HG03457 (cell line): ENCODE data around the gene GRID1.
"Not testable (repeated sequence)": the region's sequence is repeated elsewhere in the genome, so short reads cannot be mapped to it uniquely, and the experiment has no call there.

Experiments used
- ATAC-seq: cut with Tn5 transposase; IDR thresholded peaks from one replicate; pipeline ENCODE4 v1.9.1; 2021; ENCODE audit warnings: moderate number of reproducible peaks; ENCODE audit not compliant: unreplicated experiment

The GRID1 gene

GRCh38 chr10:86056672-86057071 is 309.9 kb downstream of the GRID1 start:
- no peak for ATAC-seq

- no peak for ATAC-seq
Measured at GRCh38 chr10:86055928-86056327, 310.7 kb downstream of the GRID1 start.

- ATAC-seq = no peak
Measured at GRCh38 chr10:86053675-86054074, 312.9 kb downstream of the GRID1 start.

GRCh38 chr10:86051586-86051985 is 315.0 kb downstream of the GRID1 start:
- no peak for ATAC-seq

- ATAC-seq = no peak
Measured at GRCh38 chr10:86049442-86049841, 317.2 kb downstream of the GRID1 start.

GRCh38 chr10:86048973-86049372 is 317.6 kb downstream of the GRID1 start:
- no peak for ATAC-seq

GRCh38 chr10:86048571-86048970 is 318.0 kb downstream of the GRID1 start:
- no peak for ATAC-seq

- ATAC-seq = no peak
Measured at GRCh38 chr10:86047588-86047987, 319.0 kb downstream of the GRID1 start.

- ATAC-seq = no peak
Measured at GRCh38 chr10:86046845-86047460, 319.6 kb downstream of the GRID1 start.

- ATAC-seq = no peak
Measured at GRCh38 chr10:86045896-86046295, 320.7 kb downstream of the GRID1 start.

GRCh38 chr10:86044029-86044428 is 322.6 kb downstream of the GRID1 start:
- no peak for ATAC-seq

- ATAC-seq = no peak
Measured at GRCh38 chr10:86043236-86043635, 323.4 kb downstream of the GRID1 start.

- no peak for ATAC-seq
Measured at GRCh38 chr10:86042161-86042560, 324.4 kb downstream of the GRID1 start.

GRCh38 chr10:86041116-86041515 is 325.5 kb downstream of the GRID1 start:
- no peak for ATAC-seq

GRCh38 chr10:86038371-86038770 is 328.2 kb downstream of the GRID1 start:
- ATAC-seq = no peak

GRCh38 chr10:86037096-86037495 is 329.5 kb downstream of the GRID1 start:
- ATAC-seq = no peak

GRCh38 chr10:86036544-86036831 is 330.1 kb downstream of the GRID1 start:
- ATAC-seq = no peak

GRCh38 chr10:86035791-86036543 is 330.6 kb downstream of the GRID1 start:
- no peak for ATAC-seq

GRCh38 chr10:86034710-86035109 is 331.9 kb downstream of the GRID1 start:
- no peak for ATAC-seq

- ATAC-seq = no peak
Measured at GRCh38 chr10:86033581-86033980, 333.0 kb downstream of the GRID1 start.

- ATAC-seq = not testable (repeated sequence)
Measured at GRCh38 chr10:86032087-86032486, 334.5 kb downstream of the GRID1 start.

- no peak for ATAC-seq
Measured at GRCh38 chr10:86030312-86030711, 336.3 kb downstream of the GRID1 start.

- ATAC-seq = no peak
Measured at GRCh38 chr10:86027346-86027745, 339.2 kb downstream of the GRID1 start.
